Calu3 (cell line): ENCODE measurements around the gene PIH1D2. TPM values are rescaled to one million over a fixed set of nuclear protein-coding genes. Genes with fewer than 3 reads are reported as not detected.
A peak's percentile ranks its signal among the peaks of the same experiment; 100 is the strongest.

Source experiments
- BruUV-seq: library from RNA; stranded (reverse); fragments of 400-500 nt; replicated peaks from 2 replicates; lab custom pipeline; 2021; lab: Mats Ljungman, UMichigan
- CTCF ChIA-PET: fragments of 300-600 bp; sonication (Branson Sonifier 250); formaldehyde crosslinking; loops from one replicate; lab custom pipeline; 2022; ENCODE audit warnings: antibody characterized with exemption; lab: Charles Lee
- DNase-seq: peaks from one replicate; pipeline ENCODE4 v3.0.0; 2022
- H3K27ac Mint-ChIP-seq: one replicate; pipeline ENCODE4 v1.8.0; 2022; ENCODE audit warnings: mixed read lengths; ENCODE audit not compliant: unreplicated experiment
- H3K27me3 Mint-ChIP-seq: one replicate; pipeline ENCODE4 v1.8.0; 2022; ENCODE audit warnings: mixed read lengths; ENCODE audit not compliant: unreplicated experiment
- H3K36me3 Mint-ChIP-seq: one replicate; pipeline ENCODE4 v1.8.0; 2022; ENCODE audit warnings: mild to moderate bottlenecking, moderate library complexity, mixed read lengths; ENCODE audit not compliant: insufficient read depth, unreplicated experiment
- H3K4me1 Mint-ChIP-seq: one replicate; pipeline ENCODE4 v1.8.0; 2022; ENCODE audit warnings: mild to moderate bottlenecking, low read depth, mixed read lengths; ENCODE audit not compliant: unreplicated experiment
- H3K4me3 Mint-ChIP-seq: one replicate; pipeline ENCODE4 v1.8.0; 2022; ENCODE audit warnings: mild to moderate bottlenecking, low read depth, moderate library complexity, mixed read lengths; ENCODE audit not compliant: unreplicated experiment
- H3K9me3 Mint-ChIP-seq: one replicate; pipeline ENCODE4 v1.8.0; 2022; ENCODE audit warnings: low read depth, mixed read lengths; ENCODE audit not compliant: unreplicated experiment
- intact Hi-C: fragments of 100-400 bp; cut with micrococcal nuclease; formaldehyde crosslinking; loops from one replicate; pipeline ENCODE4 v1.10.0; 2022; ENCODE audit not compliant: unreplicated experiment
- total RNA-seq: library from RNA; stranded (reverse); gene quantifications from 2 replicates; pipeline ENCODE4 v1.2.3, GENCODE V29; 2022
- TF ChIP-seq, protein P1 (sequence below): fragments of 200-600 bp; IDR thresholded peaks from one replicate; pipeline ENCODE4 v1.8.0; 2022; ENCODE audit warnings: antibody characterized with exemption; ENCODE audit not compliant: unreplicated experiment

The PIH1D2 gene
- total RNA-seq, 1 experiment from 2014 or later = 1.6 TPM

DNA sequence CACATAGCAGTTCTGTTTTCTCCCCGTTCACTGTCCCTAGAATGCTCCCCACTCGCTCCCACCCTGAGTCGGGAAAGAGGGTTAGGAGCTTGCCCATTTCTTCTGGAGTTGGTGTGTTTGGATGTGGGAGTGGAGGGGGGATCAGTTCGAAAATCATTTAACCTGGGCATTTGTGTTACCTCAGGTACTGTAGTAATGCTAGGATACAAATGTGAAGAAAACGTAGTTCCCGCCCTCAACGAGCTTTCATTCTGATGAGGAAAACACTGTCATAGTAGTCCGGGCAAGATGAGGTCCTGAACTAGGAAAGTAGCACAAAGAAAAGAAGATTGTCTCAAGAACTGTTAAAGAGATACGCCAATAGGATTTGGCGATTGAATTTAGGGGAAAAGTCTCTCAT, 13.4 kb upstream of the PIH1D2 start:
- CTCF ChIA-PET = no interaction called here
- Mint-ChIP-seq H3K27ac (peak overlapping the region; percentile 99), H3K4me1 (peaks cover 24% of the 10 kb centered on the region), H3K9me3 (no peaks in the 10 kb centered on the region), H3K36me3 (peaks cover 62% of the 10 kb centered on the region), H3K4me3 (peak overlapping the region; percentile 97), H3K27me3 (no peaks in the 10 kb centered on the region)
- TF ChIP-seq, protein P1, sequence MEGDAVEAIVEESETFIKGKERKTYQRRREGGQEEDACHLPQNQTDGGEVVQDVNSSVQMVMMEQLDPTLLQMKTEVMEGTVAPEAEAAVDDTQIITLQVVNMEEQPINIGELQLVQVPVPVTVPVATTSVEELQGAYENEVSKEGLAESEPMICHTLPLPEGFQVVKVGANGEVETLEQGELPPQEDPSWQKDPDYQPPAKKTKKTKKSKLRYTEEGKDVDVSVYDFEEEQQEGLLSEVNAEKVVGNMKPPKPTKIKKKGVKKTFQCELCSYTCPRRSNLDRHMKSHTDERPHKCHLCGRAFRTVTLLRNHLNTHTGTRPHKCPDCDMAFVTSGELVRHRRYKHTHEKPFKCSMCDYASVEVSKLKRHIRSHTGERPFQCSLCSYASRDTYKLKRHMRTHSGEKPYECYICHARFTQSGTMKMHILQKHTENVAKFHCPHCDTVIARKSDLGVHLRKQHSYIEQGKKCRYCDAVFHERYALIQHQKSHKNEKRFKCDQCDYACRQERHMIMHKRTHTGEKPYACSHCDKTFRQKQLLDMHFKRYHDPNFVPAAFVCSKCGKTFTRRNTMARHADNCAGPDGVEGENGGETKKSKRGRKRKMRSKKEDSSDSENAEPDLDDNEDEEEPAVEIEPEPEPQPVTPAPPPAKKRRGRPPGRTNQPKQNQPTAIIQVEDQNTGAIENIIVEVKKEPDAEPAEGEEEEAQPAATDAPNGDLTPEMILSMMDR = no peak
- intact Hi-C loops = no loop called here
- DNase-seq = no peak
- TSS peak; percentile 31 for BruUV-seq

DNA sequence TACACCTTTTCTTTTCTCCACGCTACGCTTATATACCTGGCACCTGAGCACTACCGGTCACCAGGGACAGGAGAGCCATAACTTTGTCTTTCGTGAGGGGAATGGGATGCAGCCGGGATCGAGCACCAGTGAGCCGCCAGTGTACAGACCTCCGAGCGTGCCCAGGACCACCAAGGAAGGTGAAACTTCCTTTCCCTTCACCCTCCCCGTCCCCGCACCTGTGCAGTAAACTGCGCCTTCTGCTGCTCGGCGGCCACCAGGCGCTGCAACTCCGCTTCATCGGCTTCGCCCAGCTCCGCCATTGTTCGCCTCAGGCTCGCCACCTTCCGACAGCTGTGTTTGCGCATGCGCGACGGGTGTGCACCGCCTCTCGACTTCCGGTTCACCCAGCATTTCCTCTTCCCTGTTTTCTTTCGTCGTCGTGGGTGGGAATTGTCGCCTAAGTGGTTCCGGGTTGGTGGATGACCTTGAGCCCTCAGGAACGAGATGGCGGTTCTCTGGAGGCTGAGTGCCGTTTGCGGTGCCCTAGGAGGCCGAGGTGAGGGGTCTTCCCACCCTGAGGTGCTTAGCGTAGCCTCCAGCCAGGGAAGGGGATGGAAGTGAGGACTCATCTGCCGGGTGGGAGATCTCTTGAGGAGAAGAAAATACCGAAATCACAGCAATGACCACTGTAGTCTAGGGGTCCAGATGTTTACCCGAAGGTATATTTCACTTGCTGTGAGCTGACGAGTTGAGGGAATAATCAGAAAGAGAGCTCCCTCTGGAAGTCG, 12.8 kb upstream of the PIH1D2 start, which contains the start of the genes SDHD and TIMM8B:
SDHD (plus strand) TSS at position 452 of the 770 bp plus-strand sequence; CDS start at position 487, 35 bp downstream.
TIMM8B (minus strand) TSS at position 335 of the 770 bp plus-strand sequence; CDS start at position 302, 33 bp downstream.
- no TSS peak for BruUV-seq
- peak within 1 kb of the TSS; percentile 97 for H3K4me3 Mint-ChIP-seq
- H3K27ac Mint-ChIP-seq = peak within 1 kb of the TSS; percentile 99
- H3K4me1 Mint-ChIP-seq = peaks cover 24% of the 10 kb centered on the region
- no peaks in the 10 kb centered on the region for H3K9me3 Mint-ChIP-seq
- DNase-seq = peak; percentile 91
- H3K36me3 Mint-ChIP-seq = peaks cover 57% of the 10 kb centered on the region
- intact Hi-C loops = no loop called here
- CTCF ChIA-PET = no interaction called here
- H3K27me3 Mint-ChIP-seq = no peaks in the 10 kb centered on the region
- TF ChIP-seq, protein P1 = no peak

DNA sequence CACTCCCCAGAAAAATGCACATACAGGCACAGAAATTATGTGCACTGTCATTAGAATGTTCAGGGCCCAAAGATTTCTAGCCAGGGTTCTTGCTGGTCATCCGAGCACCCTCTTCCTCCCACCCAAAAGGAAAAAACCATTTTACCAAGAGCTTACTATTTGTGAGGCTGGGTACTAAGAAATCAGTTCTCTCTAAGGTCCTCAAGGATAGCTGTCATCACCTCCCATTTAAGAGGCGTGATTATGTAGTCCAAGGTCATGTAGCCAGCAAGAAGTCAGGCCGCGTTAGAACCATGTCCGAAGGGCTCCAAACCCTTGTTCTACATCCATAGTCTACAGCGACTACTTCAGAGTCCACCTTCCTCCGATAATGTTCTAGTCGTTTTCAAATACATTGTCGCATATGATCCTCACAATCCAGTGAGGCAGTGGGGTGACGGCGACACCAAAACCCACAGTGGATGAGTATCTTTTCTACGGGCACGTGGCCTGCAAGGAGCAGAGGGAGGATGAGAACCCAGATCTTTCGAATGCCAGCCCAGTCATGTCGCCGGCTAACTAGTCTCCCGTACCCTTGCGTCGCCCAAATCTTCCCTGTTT, 12.1 kb upstream of the PIH1D2 start:
- peak overlapping the region; percentile 99 for H3K27ac Mint-ChIP-seq
- peaks cover 24% of the 10 kb centered on the region for H3K4me1 Mint-ChIP-seq
- CTCF ChIA-PET = no interaction called here
- intact Hi-C loops = no loop called here
- BruUV-seq = TSS peak; percentile 76
- peak; percentile 0 for DNase-seq
- peaks cover 52% of the 10 kb centered on the region for H3K36me3 Mint-ChIP-seq
- H3K9me3 Mint-ChIP-seq = no peaks in the 10 kb centered on the region
- peak overlapping the region; percentile 97 for H3K4me3 Mint-ChIP-seq
- TF ChIP-seq, protein P1 = no peak
- no peaks in the 10 kb centered on the region for H3K27me3 Mint-ChIP-seq

DNA sequence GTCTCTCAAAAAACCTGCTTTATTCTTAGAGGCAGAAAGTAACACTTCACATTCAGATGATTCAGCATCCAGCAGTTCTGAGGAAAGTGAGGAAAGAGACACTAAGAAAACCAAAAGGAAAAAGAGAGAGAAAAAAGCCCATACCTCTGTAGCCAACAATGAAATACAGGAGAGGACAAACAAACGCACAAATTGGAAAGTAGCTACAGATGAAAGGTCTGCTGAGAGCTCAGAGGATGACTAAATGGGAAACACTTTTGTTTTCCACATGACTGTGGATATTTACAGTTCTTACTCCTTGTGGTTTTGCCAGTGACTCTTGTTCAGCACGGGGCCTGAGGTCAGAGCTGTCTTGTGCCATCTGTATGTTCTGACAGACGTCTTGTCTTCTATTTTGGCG, 8.9 kb upstream of the PIH1D2 start:
- H3K9me3 Mint-ChIP-seq = no peaks in the 10 kb centered on the region
- H3K36me3 Mint-ChIP-seq = peaks cover 43% of the 10 kb centered on the region
- no peak overlapping the region for H3K4me3 Mint-ChIP-seq
- H3K27me3 Mint-ChIP-seq = no peaks in the 10 kb centered on the region
- TF ChIP-seq, protein P1 = no peak
- intact Hi-C loops = no loop called here
- DNase-seq = no peak
- no TSS peak for BruUV-seq
- CTCF ChIA-PET = no interaction called here
- no peak overlapping the region for H3K27ac Mint-ChIP-seq
- H3K4me1 Mint-ChIP-seq = peaks cover 9% of the 10 kb centered on the region
